ENCODE data around the gene DTX3. TPM values are rescaled to one million over a fixed set of nuclear protein-coding genes. Genes with fewer than 3 reads are reported as not detected.

The DTX3 gene
- total and polyA plus RNA-seq, 2 of the 13 experiments (the other 11 are each of a cell fraction or from before 2014, with no cell fraction given) = 9.0 to 27.2 TPM

DNA sequence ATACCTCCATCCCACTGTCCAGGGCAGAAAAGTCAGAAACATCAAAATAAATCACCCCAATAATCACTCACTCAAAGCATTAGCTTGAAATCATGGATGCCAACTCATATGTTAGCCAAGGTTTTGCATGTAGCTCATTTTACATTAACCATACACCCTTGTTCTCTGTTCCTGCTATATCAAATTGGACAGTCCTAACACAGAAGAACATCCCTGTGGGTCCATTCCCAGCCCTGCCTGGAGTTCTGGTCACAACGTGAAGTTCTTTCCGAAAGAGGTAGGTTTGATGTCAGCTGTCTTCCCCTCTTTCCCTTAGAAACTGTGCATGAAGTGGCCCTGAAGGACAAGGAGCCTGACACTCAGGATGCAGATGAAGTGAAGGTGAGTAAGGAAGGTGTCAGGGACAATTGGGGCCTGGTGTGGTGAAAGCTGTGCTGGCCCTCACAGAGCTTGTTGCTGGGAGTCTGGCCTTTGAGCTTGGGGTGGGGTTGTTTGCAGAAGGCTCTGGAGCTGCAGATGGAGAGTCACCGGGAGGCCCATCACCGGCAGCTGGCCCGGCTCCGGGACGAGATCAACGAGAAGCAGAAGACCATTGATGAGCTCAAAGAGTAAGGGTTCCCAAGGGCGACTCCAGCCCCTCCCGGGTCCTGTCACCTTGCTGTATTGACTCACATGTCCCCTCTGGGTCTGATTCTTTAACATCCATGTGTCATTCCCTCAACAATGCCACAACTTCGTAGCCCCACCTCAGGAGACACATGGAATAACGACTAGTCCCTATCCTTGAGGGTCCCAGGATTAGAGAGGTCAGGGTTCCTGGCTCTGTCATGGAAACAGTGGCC, 28.6 kb upstream of the DTX3 start (continued):
- TF ChIP-seq NFKB2 (CRISPR knock-in tag; IDR thresholded peaks at IDR 0.05; ENCODE audit: borderline replicate concordance) = peak; percentile 59; the same call in 1 of the 2 replicates
- TF ChIP-seq BORCS8-MEF2B (CRISPR knock-in tag; IDR thresholded peaks at IDR 0.05) = 0 out of 2 replicates have a peak, but pooled peaks have one; percentile 19
- peak; percentile 78 for TF ChIP-seq GATAD2A (CRISPR knock-in tag; IDR thresholded peaks at IDR 0.05)
- TF ChIP-seq SPEN (CRISPR knock-in tag; IDR thresholded peaks at IDR 0.05; ENCODE audit: low read depth) = peak; percentile 56; the same call in 1 of the 2 replicates
- no peak for TF ChIP-seq RFX1 (IDR thresholded peaks at IDR 0.05)
- TF ChIP-seq, protein P1, sequence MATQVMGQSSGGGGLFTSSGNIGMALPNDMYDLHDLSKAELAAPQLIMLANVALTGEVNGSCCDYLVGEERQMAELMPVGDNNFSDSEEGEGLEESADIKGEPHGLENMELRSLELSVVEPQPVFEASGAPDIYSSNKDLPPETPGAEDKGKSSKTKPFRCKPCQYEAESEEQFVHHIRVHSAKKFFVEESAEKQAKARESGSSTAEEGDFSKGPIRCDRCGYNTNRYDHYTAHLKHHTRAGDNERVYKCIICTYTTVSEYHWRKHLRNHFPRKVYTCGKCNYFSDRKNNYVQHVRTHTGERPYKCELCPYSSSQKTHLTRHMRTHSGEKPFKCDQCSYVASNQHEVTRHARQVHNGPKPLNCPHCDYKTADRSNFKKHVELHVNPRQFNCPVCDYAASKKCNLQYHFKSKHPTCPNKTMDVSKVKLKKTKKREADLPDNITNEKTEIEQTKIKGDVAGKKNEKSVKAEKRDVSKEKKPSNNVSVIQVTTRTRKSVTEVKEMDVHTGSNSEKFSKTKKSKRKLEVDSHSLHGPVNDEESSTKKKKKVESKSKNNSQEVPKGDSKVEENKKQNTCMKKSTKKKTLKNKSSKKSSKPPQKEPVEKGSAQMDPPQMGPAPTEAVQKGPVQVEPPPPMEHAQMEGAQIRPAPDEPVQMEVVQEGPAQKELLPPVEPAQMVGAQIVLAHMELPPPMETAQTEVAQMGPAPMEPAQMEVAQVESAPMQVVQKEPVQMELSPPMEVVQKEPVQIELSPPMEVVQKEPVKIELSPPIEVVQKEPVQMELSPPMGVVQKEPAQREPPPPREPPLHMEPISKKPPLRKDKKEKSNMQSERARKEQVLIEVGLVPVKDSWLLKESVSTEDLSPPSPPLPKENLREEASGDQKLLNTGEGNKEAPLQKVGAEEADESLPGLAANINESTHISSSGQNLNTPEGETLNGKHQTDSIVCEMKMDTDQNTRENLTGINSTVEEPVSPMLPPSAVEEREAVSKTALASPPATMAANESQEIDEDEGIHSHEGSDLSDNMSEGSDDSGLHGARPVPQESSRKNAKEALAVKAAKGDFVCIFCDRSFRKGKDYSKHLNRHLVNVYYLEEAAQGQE (IDR thresholded peaks at IDR 0.05; ENCODE audit: borderline replicate concordance in 1 of 2, low read depth in 1 of 2, low read length in 2 of 2) = 0 out of 4 replicates have a peak, but pooled peaks of 1 of the 2 experiments have one; percentile 26
- no peak for TF ChIP-seq RBM39 (IDR thresholded peaks at IDR 0.05; ENCODE audit: low read depth, low read length, poor library complexity, severe bottlenecking)
- TF ChIP-seq KLF12 (CRISPR knock-in tag; IDR thresholded peaks at IDR 0.05; ENCODE audit: borderline replicate concordance) = peak; percentile 96
- peak; percentile 60; the same call in 1 of the 2 replicates for TF ChIP-seq TBX3 (IDR thresholded peaks at IDR 0.05; ENCODE audit: borderline replicate concordance)
- TF ChIP-seq MBNL3 (CRISPR knock-in tag; conservative IDR thresholded peaks at IDR 0.05) = no peak
- TF ChIP-seq ISL2 (CRISPR knock-in tag; IDR thresholded peaks at IDR 0.05) = peak; percentile 53; the same call in 1 of the 2 replicates
- TF ChIP-seq ISX (CRISPR knock-in tag; conservative IDR thresholded peaks at IDR 0.05) = no peak
- peak; percentile 69; the same call in 1 of the 2 replicates for TF ChIP-seq KDM1A (CRISPR knock-in tag; IDR thresholded peaks at IDR 0.05)
- TF ChIP-seq JUND (CRISPR knock-in tag; IDR thresholded peaks at IDR 0.05) = 0 out of 2 replicates have a peak, but pooled peaks have one; percentile 37
- TF ChIP-seq ZNF121 (CRISPR knock-in tag; IDR thresholded peaks at IDR 0.05) = peak; percentile 83
- peak; percentile 94 for TF ChIP-seq PAXIP1 (CRISPR knock-in tag; conservative IDR thresholded peaks at IDR 0.05)
- TF ChIP-seq, protein P2, sequence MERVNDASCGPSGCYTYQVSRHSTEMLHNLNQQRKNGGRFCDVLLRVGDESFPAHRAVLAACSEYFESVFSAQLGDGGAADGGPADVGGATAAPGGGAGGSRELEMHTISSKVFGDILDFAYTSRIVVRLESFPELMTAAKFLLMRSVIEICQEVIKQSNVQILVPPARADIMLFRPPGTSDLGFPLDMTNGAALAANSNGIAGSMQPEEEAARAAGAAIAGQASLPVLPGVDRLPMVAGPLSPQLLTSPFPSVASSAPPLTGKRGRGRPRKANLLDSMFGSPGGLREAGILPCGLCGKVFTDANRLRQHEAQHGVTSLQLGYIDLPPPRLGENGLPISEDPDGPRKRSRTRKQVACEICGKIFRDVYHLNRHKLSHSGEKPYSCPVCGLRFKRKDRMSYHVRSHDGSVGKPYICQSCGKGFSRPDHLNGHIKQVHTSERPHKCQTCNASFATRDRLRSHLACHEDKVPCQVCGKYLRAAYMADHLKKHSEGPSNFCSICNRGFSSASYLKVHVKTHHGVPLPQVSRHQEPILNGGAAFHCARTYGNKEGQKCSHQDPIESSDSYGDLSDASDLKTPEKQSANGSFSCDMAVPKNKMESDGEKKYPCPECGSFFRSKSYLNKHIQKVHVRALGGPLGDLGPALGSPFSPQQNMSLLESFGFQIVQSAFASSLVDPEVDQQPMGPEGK (CRISPR knock-in tag; IDR thresholded peaks at IDR 0.05) = peak; percentile 60

Measured in HepG2 (cell line).